ENCODE data around the gene THSD7B. TPM values are rescaled to one million over a fixed set of nuclear protein-coding genes. Genes with fewer than 3 reads are reported as not detected.
A peak's percentile ranks its signal among the peaks of the same experiment; 100 is the strongest.

THSD7B gene
- total and polyA plus RNA-seq, 2 of the 8 experiments (the other 6 are each of a cell fraction or from before 2014, with no cell fraction given): 0.60 to 2.9 TPM

GRCh38 chr2:136932700-136933099, 167.4 kb downstream of the THSD7B start:
- Histone ChIP-seq H3K4me2 (ENCODE audit: insufficient read depth in 1 of 2, low read depth in 2 of 2, low read length in 2 of 2) (no peak overlapping the region), H2AFZ (ENCODE audit: low read length) (no peak overlapping the region), H3K4me3 (ENCODE audit: extremely low read depth in 1 of 4, insufficient read depth in 2 of 4, low read depth in 3 of 4, low read length in 4 of 4) (no peak overlapping the region), H3K4ac (replicated peaks; ENCODE audit: insufficient read length, low read depth, low read length) (no peak overlapping the region), H3K79me1 (ENCODE audit: low read depth, low read length) (no peaks in the 10 kb centered on the region), H2BK5ac (ENCODE audit: low read depth, low read length) (no peak overlapping the region), H4K20me1 (replicated peaks in 1 of 2; ENCODE audit: control insufficient read depth in 1 of 2, insufficient read depth in 2 of 2, low read length in 2 of 2) (no peaks in the 10 kb centered on the region), H4K5ac (ENCODE audit: insufficient read length, low read depth, low read length) (no peak overlapping the region), H3K23me2 (ENCODE audit: low read depth, low read length) (no peaks in the 10 kb centered on the region), H3K79me2 (ENCODE audit: control insufficient read depth in 1 of 2, insufficient read depth in 2 of 2, low read length in 2 of 2) (no peaks in the 10 kb centered on the region), H3K27ac (ENCODE audit: low read depth, low read length) (no peak overlapping the region), H3K23ac (ENCODE audit: insufficient read length) (no peak overlapping the region), H3K36me3 (ENCODE audit: control insufficient read depth in 2 of 4, insufficient read depth in 4 of 4, low read length in 3 of 4) (no peaks in the 10 kb centered on the region), H4K91ac (replicated peaks; ENCODE audit: insufficient read length, low read length) (no peak overlapping the region), H2AK5ac (ENCODE audit: low read depth, low read length) (no peak overlapping the region), H2BK20ac (ENCODE audit: low read length) (no peak overlapping the region), H3K27me3 (replicated peaks in 1 of 4; ENCODE audit: control insufficient read depth in 3 of 4, extremely low read depth in 1 of 4, insufficient read depth in 3 of 4, low read length in 3 of 4) (no peaks in the 10 kb centered on the region), H3K9ac (replicated peaks in 1 of 4; ENCODE audit: extremely low read depth in 1 of 4, low read depth in 3 of 4, low read length in 3 of 4) (no peak overlapping the region), H3K18ac (ENCODE audit: extremely low read depth, low read length) (no peak overlapping the region), H4K8ac (ENCODE audit: extremely low read depth, insufficient read depth, low read length) (no peak overlapping the region), H3K4me1 (replicated peaks in 1 of 4; ENCODE audit: control insufficient read depth in 3 of 4, insufficient read depth in 4 of 4, low read length in 3 of 4) (no peaks in the 10 kb centered on the region), H3K56ac (replicated peaks; ENCODE audit: insufficient read length, low read depth, low read length) (no peak overlapping the region), H2BK15ac (ENCODE audit: low read length) (no peak overlapping the region), H2BK12ac (ENCODE audit: low read depth, low read length) (no peak overlapping the region), H3K9me3 (ENCODE audit: insufficient read depth in 2 of 2, low read depth in 1 of 2, low read length in 1 of 2) (no peaks in the 10 kb centered on the region), H2BK120ac (replicated peaks; ENCODE audit: low read depth, low read length) (no peak overlapping the region), H3K14ac (ENCODE audit: insufficient read length) (no peak overlapping the region)
- POLR2A ChIA-PET (ENCODE audit: partially characterized antibody): no interaction called here
- WGBS, 2 experiments (ENCODE audit: extremely low coverage in 1 of 2, insufficient coverage in 1 of 2, insufficient read length in 1 of 2, insufficient replicate concordance in 2 of 2, low coverage in 1 of 2, low lambda C conversion rate in 2 of 2, missing lambda C conversion rate in 1 of 2): 65% methylated on average over 3 of the region's 3 CpGs; no CpG with 5 or more reads in 1 of the 2 experiments
- CTCF ChIA-PET (ENCODE audit: partially characterized antibody): interaction anchor here (0.7 to 6.2 kb wide), 24 partner anchors 10 to 912 kb away, joined by 3 to 35 read pairs (median 4); partner anchors contain the start of gene THSD7B
- no peak for TF ChIP-seq POLR2AphosphoS5 (IDR thresholded peaks at IDR 0.05; ENCODE audit: low read depth, low read length)
- TF ChIP-seq, protein P1, sequence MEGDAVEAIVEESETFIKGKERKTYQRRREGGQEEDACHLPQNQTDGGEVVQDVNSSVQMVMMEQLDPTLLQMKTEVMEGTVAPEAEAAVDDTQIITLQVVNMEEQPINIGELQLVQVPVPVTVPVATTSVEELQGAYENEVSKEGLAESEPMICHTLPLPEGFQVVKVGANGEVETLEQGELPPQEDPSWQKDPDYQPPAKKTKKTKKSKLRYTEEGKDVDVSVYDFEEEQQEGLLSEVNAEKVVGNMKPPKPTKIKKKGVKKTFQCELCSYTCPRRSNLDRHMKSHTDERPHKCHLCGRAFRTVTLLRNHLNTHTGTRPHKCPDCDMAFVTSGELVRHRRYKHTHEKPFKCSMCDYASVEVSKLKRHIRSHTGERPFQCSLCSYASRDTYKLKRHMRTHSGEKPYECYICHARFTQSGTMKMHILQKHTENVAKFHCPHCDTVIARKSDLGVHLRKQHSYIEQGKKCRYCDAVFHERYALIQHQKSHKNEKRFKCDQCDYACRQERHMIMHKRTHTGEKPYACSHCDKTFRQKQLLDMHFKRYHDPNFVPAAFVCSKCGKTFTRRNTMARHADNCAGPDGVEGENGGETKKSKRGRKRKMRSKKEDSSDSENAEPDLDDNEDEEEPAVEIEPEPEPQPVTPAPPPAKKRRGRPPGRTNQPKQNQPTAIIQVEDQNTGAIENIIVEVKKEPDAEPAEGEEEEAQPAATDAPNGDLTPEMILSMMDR (IDR thresholded peaks at IDR 0.05; ENCODE audit: control extremely low read depth in 1 of 3, insufficient read depth in 1 of 3, low read depth in 1 of 3, low read length in 3 of 3): peak; percentile 55 to 86 (median 75)
- TF ChIP-seq RAD21 (IDR thresholded peaks at IDR 0.05 in 1 of 2, conservative IDR thresholded peaks at IDR 0.05 in 1 of 2; ENCODE audit: low read depth in 2 of 2, low read length in 2 of 2): peak; percentile 93 to 95
- no peak for TF ChIP-seq CTBP2 (IDR thresholded peaks at IDR 0.05; ENCODE audit: borderline replicate concordance, insufficient read depth, insufficient read length, low read length)
- no peak for TF ChIP-seq BRCA1 (IDR thresholded peaks at IDR 0.05; ENCODE audit: low read depth, low read length)
- no peak for TF ChIP-seq BACH1 (IDR thresholded peaks at IDR 0.05; ENCODE audit: low read length)
- TF ChIP-seq SP2 (IDR thresholded peaks at IDR 0.05; ENCODE audit: low read length): no peak
- TF ChIP-seq E2F6 (IDR thresholded peaks at IDR 0.05): no peak
- FAIRE-seq (peak; percentile 36), DNase-seq (ENCODE audit: low read depth in 1 of 2, low spot score in 2 of 2) (peak; percentile 10 to 50)
